Breast epithelium (tissue), 3 donors: ENCODE data around the gene PLXNA2.

Source experiments
- CTCF ChIP-seq, 3 donors: fragments of 450-650 bp; IDR thresholded peaks; one replicate each; pipeline ENCODE4 v1.5.1; 2016 to 2017; ENCODE audit warnings: antibody characterized with exemption in 3 of 3, mild to moderate bottlenecking in 3 of 3, moderate library complexity in 3 of 3
- POLR2A ChIP-seq: fragments of 450-650 bp; IDR thresholded peaks from one replicate; pipeline ENCODE4 v1.6.1; 2016; ENCODE audit warnings: antibody characterized with exemption, mild to moderate bottlenecking, moderate library complexity

GRCh38 chr1:208292908-208293307, 48.7 kb upstream of the PLXNA2 start:
- TF ChIP-seq POLR2A (no peak), CTCF (IDR thresholded peaks at IDR 0.05) (no peak)
